Measurements from ENCODE around the gene MACROD2.

Gene MACROD2

DNA sequence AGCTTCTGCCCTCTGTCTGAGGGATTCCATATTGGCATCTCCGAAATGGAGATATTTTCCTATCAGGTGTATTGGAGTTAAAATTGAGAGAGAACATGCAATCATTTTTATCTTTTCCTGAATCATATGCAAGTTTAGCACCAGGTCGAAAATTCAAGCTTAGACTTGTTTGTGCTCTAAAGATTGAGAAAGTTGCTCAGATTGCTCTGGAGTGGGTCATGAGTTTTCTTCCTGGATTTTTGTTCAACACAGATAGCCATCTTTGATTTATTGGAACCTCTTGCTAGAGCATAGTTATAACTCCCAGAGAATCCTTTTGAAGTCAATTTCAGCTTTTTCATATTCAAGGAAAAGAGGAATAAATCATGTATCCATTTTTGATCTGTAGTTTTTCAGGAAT is 715.6 kb downstream of the MACROD2 start:
- Mint-ChIP-seq H3K4me1 (ENCODE audit: low read depth) (no peaks in the 10 kb centered on the region), H3K27ac (no peak overlapping the region), H3K36me3 (ENCODE audit: low read depth) (no peaks in the 10 kb centered on the region), H3K9me3 (peaks cover 20% of the 10 kb centered on the region), H3K4me3 (no peak overlapping the region), H3K27me3 (ENCODE audit: low read depth) (no peaks in the 10 kb centered on the region)

DNA sequence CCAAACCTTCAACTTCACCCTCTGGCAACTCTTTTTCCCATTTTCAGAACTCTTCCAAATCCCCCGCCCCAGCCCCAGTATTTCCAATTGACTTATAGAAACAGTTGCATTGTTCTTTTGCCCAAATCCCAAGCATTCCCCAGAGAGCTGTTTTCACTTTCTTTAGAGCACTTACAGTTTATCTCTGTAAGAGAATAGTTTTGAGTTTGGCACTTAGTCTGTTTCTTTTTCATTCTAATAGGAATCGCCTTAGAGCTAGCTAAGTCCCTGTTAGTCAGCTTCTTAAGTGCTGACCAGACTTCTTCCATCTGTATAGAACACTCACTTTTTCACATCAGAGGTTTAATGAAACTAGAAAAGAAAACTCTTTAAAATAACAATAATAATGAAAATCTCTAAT is 716.3 kb downstream of the MACROD2 start:
- no peak overlapping the region for H3K27ac Mint-ChIP-seq
- H3K4me3 Mint-ChIP-seq = no peak overlapping the region
- no peaks in the 10 kb centered on the region for H3K27me3 Mint-ChIP-seq (ENCODE audit: low read depth)
- peaks cover 20% of the 10 kb centered on the region for H3K9me3 Mint-ChIP-seq
- no peaks in the 10 kb centered on the region for H3K36me3 Mint-ChIP-seq (ENCODE audit: low read depth)
- no peaks in the 10 kb centered on the region for H3K4me1 Mint-ChIP-seq (ENCODE audit: low read depth)

DNA sequence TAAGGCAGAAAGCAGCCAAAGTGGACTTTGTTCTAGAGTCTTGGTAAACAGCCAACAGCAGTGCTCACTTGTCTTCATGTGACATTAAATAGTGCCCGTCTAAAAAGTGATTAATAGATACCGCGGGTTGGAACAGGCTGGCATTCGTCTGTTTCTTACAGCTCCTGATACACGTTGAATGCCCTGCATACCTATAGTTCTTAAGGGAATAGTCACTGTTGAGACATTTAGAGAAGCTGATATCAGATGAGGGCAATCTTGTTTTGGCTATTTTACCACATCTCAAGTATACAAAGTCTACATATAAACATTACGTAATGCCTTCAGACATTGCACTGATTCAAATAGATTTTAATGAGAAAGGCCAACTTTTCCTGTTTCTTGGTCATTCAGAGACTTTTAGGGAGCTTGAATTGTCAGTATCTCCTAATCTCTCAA is 717.0 kb downstream of the MACROD2 start:
- no peak overlapping the region for H3K4me3 Mint-ChIP-seq
- H3K27me3 Mint-ChIP-seq (ENCODE audit: low read depth) = no peaks in the 10 kb centered on the region
- H3K4me1 Mint-ChIP-seq (ENCODE audit: low read depth) = no peaks in the 10 kb centered on the region
- peaks cover 21% of the 10 kb centered on the region for H3K9me3 Mint-ChIP-seq
- H3K36me3 Mint-ChIP-seq (ENCODE audit: low read depth) = no peaks in the 10 kb centered on the region
- H3K27ac Mint-ChIP-seq = no peak overlapping the region

DNA sequence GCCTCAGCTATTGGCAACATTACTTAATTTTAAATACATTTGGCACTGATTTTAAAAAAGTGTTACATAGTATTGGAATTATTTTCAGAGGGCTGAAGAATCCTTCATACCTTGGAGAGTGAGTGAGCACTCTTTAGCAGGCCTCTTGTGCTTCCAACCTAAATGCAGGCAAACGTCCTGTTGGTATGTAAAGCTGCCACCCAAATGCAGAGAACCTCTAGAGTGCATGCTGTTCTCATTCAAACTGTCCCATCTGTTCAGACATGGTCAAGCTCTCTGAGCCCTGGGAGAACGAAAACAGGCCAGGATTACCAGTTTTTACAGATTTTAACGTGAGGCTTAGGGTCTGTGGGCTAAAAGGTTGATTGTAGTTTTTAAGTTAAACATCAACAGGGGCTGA is 720.1 kb downstream of the MACROD2 start:
- H3K27me3 Mint-ChIP-seq (ENCODE audit: low read depth) = no peaks in the 10 kb centered on the region
- peaks cover 21% of the 10 kb centered on the region for H3K9me3 Mint-ChIP-seq
- no peak overlapping the region for H3K4me3 Mint-ChIP-seq
- no peak overlapping the region for H3K27ac Mint-ChIP-seq
- no peaks in the 10 kb centered on the region for H3K4me1 Mint-ChIP-seq (ENCODE audit: low read depth)
- no peaks in the 10 kb centered on the region for H3K36me3 Mint-ChIP-seq (ENCODE audit: low read depth)

DNA sequence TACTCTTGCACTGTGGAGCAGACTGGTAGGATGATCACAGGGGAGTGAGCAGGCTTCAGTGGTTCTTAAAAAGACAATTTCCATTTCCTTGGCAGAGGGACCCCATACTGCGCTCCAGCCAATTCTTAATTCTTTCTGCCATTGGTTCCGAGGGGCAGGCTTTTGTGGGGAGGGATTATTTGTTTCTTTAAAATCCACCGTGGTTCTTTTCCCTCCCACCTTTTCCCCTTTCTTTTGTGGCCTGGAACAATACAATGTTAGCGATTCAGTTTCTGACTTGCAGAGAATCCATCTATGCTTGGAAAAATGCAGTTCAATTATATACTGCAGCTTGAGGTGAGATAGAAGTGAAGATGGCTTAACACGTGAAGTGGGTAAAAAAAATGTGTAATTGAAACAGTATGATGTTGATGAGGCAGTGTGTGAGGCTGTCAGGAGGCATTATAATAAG is 721.1 kb downstream of the MACROD2 start:
- H3K4me1 Mint-ChIP-seq (ENCODE audit: low read depth) = no peaks in the 10 kb centered on the region

DNA sequence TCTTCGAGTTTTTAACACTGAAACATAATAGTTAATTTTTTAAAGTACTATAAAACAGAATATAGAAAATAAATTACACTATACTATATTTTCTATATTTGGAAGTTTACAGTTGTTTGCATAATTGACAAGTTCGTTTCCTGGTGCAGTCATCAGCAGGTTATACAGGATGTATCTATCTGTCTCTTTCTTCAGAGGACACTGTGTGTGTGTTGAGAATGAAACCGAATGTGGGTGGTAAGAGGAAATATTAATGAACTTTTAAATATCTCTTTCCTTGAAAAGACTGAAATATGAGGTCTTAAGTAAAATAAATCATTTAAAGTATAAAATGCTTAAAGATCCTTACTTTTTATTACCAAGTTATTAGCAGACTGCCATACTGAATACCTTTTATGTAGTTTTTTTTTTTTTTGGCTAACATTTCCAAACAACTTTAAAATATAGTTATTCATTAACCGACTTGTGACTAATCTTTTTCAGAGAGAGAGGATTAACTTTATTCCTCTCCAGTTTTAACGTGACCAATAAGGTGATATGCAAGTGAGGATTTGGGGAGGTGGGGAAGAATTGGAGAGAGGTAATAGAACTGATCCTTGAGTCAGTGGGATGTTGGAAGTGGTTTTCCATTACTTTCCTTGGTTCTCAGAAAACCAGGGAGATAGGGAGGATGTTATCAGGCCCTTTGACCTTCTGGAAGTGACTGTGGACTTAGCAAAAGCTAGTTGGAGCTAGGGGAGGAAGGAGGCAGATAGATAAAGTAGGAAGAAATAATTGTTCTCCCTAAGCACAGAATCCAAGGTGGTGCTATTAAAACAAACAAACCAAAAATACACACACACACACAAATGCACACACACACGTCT is 722.1 kb downstream of the MACROD2 start:
- H3K27ac Mint-ChIP-seq = no peak overlapping the region
- peaks cover 21% of the 10 kb centered on the region for H3K9me3 Mint-ChIP-seq
- no peaks in the 10 kb centered on the region for H3K27me3 Mint-ChIP-seq (ENCODE audit: low read depth)
- no peak overlapping the region for H3K4me3 Mint-ChIP-seq
- no peaks in the 10 kb centered on the region for H3K4me1 Mint-ChIP-seq (ENCODE audit: low read depth)
- H3K36me3 Mint-ChIP-seq (ENCODE audit: low read depth) = no peaks in the 10 kb centered on the region

More for the DNA sequence above, 721.1 kb downstream of the MACROD2 start:
- no peak overlapping the region for H3K27ac Mint-ChIP-seq
- no peaks in the 10 kb centered on the region for H3K27me3 Mint-ChIP-seq (ENCODE audit: low read depth)
- H3K4me3 Mint-ChIP-seq = no peak overlapping the region
- no peaks in the 10 kb centered on the region for H3K36me3 Mint-ChIP-seq (ENCODE audit: low read depth)
- H3K9me3 Mint-ChIP-seq = peaks cover 21% of the 10 kb centered on the region

DNA sequence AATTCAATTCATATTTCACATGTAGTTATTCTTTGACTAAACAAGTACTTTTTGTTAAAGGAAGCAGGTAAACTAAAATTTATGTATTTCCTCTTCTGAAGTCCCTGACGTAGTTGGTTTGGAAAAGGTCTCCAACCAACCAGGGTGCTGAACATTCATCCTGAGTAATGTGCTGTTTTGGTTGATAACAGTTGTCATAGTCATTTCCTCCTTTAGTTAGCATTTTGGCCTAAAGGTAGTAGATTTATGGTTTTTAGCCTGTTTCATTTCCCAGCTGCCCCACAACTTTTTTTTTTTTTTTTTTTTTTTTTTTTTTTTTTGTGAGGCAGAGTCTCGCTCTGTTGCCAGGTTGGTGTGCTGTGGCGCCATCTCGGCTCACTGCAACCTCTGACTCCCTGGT is 724.9 kb downstream of the MACROD2 start:
- Mint-ChIP-seq H3K27me3 (ENCODE audit: low read depth) (no peaks in the 10 kb centered on the region), H3K4me3 (no peak overlapping the region), H3K4me1 (ENCODE audit: low read depth) (no peaks in the 10 kb centered on the region), H3K36me3 (ENCODE audit: low read depth) (no peaks in the 10 kb centered on the region), H3K9me3 (peaks cover 5% of the 10 kb centered on the region), H3K27ac (no peak overlapping the region)

DNA sequence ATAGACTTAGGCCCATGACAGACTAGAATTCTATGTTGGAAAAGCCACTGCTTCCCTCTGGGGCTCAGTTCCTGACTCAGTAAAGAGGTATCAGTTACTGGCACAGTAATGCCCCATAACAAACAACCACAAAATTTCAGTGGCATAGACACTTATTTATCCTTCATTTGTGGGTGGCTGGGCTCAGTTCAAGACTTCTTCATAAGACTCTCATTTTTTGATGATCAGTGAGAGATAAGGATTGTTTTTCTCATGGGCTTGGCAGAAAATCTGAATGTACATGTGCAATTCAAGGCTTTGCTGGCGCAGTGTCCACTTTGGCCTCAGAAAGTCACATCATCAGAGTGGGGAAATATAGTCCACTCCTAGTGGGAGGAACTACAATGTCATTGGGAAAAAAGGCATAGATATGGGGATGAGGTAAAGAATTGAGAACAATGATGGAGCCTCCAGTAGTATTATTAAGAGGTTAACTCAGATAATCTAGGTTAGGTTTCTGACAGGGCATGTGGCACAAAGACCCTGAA is 726.7 kb downstream of the MACROD2 start:
- Mint-ChIP-seq H3K27me3 (ENCODE audit: low read depth) (no peaks in the 10 kb centered on the region), H3K4me3 (no peak overlapping the region), H3K4me1 (ENCODE audit: low read depth) (no peaks in the 10 kb centered on the region), H3K36me3 (ENCODE audit: low read depth) (no peaks in the 10 kb centered on the region), H3K27ac (no peak overlapping the region), H3K9me3 (peaks cover 7% of the 10 kb centered on the region)

DNA sequence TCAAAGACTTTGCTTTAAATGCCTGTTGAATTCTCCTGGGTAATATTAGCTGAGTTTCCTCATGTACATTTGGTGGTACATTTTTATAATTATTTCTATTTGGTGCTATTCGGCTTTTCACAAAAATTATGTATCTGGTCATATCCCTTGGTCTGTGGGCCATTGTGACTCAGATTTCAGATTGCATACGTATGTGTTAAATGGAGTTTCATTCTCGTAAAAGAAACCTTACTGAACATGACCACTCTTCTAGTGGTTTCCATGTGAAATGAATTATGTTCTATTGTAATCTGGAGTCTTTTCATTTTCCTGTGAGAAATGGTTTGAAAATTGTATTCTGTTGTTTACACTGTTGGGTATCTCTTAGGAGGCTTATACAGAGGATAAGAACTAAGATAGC is 728.3 kb downstream of the MACROD2 start:
- no peaks in the 10 kb centered on the region for H3K36me3 Mint-ChIP-seq (ENCODE audit: low read depth)
- peaks cover 2% of the 10 kb centered on the region for H3K9me3 Mint-ChIP-seq
- H3K4me3 Mint-ChIP-seq = no peak overlapping the region
- no peaks in the 10 kb centered on the region for H3K27me3 Mint-ChIP-seq (ENCODE audit: low read depth)
- no peak overlapping the region for H3K27ac Mint-ChIP-seq
- no peaks in the 10 kb centered on the region for H3K4me1 Mint-ChIP-seq (ENCODE audit: low read depth)

DNA sequence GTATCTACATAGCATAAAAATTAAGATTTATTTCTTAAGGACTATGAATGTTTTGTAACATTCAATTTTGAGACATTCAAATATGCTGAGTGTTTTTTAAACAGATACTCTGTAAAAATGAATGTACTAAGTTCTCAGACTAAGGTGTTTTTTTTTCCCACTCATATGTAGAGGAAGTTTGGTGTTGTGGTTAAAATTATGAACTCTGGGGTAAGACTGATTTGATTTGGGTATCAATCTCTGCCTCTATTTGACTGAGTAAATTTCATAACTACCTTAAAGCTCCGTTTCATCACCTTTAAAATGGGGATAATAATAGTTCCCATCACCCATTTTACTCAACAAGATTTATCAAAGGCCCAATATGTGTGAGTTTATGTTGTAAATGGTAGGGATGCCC is 728.7 kb downstream of the MACROD2 start:
- H3K36me3 Mint-ChIP-seq (ENCODE audit: low read depth) = no peaks in the 10 kb centered on the region
- no peaks in the 10 kb centered on the region for H3K27me3 Mint-ChIP-seq (ENCODE audit: low read depth)
- no peaks in the 10 kb centered on the region for H3K4me1 Mint-ChIP-seq (ENCODE audit: low read depth)
- H3K9me3 Mint-ChIP-seq = peaks cover 2% of the 10 kb centered on the region
- H3K4me3 Mint-ChIP-seq = no peak overlapping the region
- no peak overlapping the region for H3K27ac Mint-ChIP-seq

DNA sequence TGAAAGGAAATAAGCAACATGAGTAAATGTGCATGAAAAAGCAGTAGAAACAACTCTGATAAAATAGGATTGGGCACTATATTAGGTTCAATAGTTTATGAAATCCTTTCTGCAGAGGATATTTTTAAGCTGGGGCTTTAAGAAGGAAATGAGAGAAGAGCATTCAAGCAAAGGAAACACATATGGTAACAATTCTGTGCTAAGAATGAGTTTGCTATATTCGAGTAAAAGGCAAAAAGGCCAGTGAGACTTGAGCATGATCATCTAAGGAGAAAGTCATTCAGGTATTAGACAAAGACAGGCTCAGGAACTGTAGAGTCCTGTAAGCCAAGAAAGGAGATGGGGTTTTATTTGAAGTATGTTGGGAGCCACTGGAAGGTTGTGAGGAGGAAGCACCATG is 729.2 kb downstream of the MACROD2 start:
- no peak overlapping the region for H3K4me3 Mint-ChIP-seq
- peaks cover 2% of the 10 kb centered on the region for H3K9me3 Mint-ChIP-seq
- H3K36me3 Mint-ChIP-seq (ENCODE audit: low read depth) = no peaks in the 10 kb centered on the region

DNA sequence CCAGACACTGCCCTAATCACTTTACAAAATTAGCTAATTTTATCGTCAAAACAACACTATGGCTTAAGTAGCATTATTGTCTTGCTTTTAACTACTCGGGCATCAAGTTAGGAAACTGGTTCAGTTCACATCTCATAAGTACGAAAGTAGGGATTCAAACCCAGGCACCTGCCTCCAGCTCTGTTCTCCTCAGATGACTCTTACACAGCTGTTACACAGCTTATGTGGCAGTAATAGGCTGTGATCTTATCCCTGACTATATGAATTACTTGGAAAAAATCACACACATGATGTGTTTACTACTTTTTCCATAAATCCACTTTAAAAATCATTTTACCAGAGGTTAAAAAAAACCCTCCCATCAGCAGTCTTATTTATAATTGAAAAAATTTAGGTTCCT is 731.3 kb downstream of the MACROD2 start:
- Mint-ChIP-seq H3K4me1 (ENCODE audit: low read depth) (no peaks in the 10 kb centered on the region), H3K4me3 (no peak overlapping the region)

More for the DNA sequence above, 729.2 kb downstream of the MACROD2 start:
- no peaks in the 10 kb centered on the region for H3K4me1 Mint-ChIP-seq (ENCODE audit: low read depth)
- H3K27me3 Mint-ChIP-seq (ENCODE audit: low read depth) = no peaks in the 10 kb centered on the region
- no peak overlapping the region for H3K27ac Mint-ChIP-seq

DNA sequence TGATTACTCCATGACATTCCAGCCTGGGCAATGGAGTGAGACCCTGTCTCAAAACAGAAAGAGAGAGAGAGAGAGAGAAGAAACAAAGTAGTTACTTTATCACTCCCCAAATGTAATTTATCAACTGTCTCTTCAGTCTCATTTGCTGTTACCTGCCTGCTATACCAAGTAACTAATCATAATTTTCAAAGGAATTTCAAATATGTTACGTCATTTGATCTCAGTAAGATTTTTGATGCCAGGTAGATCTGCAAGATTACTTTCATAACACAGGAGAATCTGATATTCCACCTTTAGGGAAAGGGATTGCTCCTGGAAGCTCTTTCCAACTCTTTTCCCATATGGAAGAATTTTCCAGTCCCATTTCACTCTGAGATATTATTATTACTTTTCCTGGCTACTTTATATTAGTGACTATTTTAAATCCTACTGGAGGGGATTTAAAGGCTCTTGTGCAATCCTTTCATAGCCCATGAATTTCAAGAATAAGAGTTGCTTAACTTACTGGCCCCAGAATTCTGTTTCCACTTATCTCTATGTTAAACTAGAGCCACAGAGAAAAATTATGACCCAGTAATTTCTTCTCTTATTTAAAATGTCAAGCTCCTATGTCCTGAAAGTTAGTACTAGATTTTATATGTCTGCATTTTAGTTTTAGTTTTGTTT is 732.3 kb downstream of the MACROD2 start:
- Mint-ChIP-seq H3K27me3 (ENCODE audit: low read depth) (no peaks in the 10 kb centered on the region), H3K4me1 (ENCODE audit: low read depth) (no peaks in the 10 kb centered on the region), H3K4me3 (no peak overlapping the region), H3K9me3 (peaks cover 2% of the 10 kb centered on the region), H3K36me3 (ENCODE audit: low read depth) (no peaks in the 10 kb centered on the region), H3K27ac (no peak overlapping the region)

More for the DNA sequence above, 731.3 kb downstream of the MACROD2 start:
- Mint-ChIP-seq H3K27me3 (ENCODE audit: low read depth) (no peaks in the 10 kb centered on the region), H3K9me3 (peaks cover 2% of the 10 kb centered on the region), H3K27ac (no peak overlapping the region), H3K36me3 (ENCODE audit: low read depth) (no peaks in the 10 kb centered on the region)

DNA sequence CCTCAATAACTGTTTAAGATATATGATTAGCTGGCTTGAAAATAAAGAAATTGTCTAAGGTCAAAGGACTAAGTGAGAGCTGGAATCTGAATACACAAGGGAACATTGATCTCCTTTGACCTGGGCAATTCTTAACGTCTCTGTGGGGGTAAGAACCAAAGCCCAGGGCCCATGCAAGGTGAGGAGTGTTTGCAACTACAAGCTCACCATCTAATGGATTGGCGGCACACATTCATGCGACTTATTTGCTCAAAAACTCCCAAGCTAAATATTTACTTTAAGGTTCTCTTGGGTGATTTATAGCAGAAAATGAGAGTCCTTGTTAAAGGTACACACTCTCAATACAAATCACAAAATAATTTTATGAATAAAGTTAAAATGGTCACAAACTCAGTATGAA is 734.1 kb downstream of the MACROD2 start:
- H3K9me3 Mint-ChIP-seq = peaks cover 2% of the 10 kb centered on the region
- H3K4me1 Mint-ChIP-seq (ENCODE audit: low read depth) = no peaks in the 10 kb centered on the region
- no peaks in the 10 kb centered on the region for H3K36me3 Mint-ChIP-seq (ENCODE audit: low read depth)
- H3K27me3 Mint-ChIP-seq (ENCODE audit: low read depth) = no peaks in the 10 kb centered on the region
- no peak overlapping the region for H3K4me3 Mint-ChIP-seq
- H3K27ac Mint-ChIP-seq = no peak overlapping the region

DNA sequence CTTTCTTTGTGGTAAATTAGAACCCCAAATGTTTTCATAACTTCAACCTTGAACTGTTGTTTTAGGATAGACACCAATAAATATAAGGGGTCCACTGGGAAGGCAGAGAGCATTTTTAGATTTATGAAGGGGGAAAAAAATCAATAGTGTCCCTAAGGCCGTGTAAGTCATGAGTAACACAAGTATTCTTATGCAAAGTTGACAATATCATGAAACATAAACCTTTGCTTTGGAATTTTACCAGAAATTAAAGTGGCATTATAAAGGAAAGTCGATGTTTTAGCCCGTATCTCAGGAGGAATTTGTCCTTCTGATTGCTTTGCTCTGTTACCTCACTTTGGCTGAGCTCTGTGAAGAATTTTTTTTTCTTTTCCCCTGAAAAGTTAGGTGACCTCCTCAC is 737.0 kb downstream of the MACROD2 start:
- no peaks in the 10 kb centered on the region for H3K4me1 Mint-ChIP-seq (ENCODE audit: low read depth)
- H3K27me3 Mint-ChIP-seq (ENCODE audit: low read depth) = no peaks in the 10 kb centered on the region
- peaks cover 4% of the 10 kb centered on the region for H3K9me3 Mint-ChIP-seq
- H3K4me3 Mint-ChIP-seq = no peak overlapping the region
- no peak overlapping the region for H3K27ac Mint-ChIP-seq
- H3K36me3 Mint-ChIP-seq (ENCODE audit: low read depth) = no peaks in the 10 kb centered on the region
